GM23248 (cell line): ENCODE results near the gene UGT1A5.

ENCODE experiments used
- EZH2 ChIP-seq: fragments of 200-600 bp; sonication (generic); IDR thresholded peaks from 2 replicates; pipeline ENCODE4 v1.6.1; 2018; ENCODE audit warnings: antibody characterized with exemption, mild to moderate bottlenecking; ENCODE audit not compliant: insufficient read depth, poor library complexity, severe bottlenecking
- EZH2phosphoT487 ChIP-seq: fragments of 200-600 bp; sonication (generic); IDR thresholded peaks from 2 replicates; pipeline ENCODE4 v1.6.1; 2018; ENCODE audit warnings: antibody characterized with exemption, moderate library complexity, mild to moderate bottlenecking, low read depth; ENCODE audit not compliant: insufficient read depth

GRCh38 chr2:233768076-233768475 lies 55.4 kb downstream of the UGT1A5 start:
- TF ChIP-seq EZH2: no peak
- no peak for TF ChIP-seq EZH2phosphoT487
